Osteoblast (primary cell): ENCODE measurements around the gene RAB8B. TPM values are rescaled to one million over a fixed set of nuclear protein-coding genes. Genes with fewer than 3 reads are reported as not detected.
"Not testable (repeated sequence)": the region's sequence is repeated elsewhere in the genome, so short reads cannot be mapped to it uniquely, and the experiment has no call there.

Experiments used
- DNase-seq: peaks from one replicate; pipeline ENCODE4 v3.0.0; 2011; ENCODE audit warnings: low spot score, mixed read lengths; ENCODE audit not compliant: insufficient read length; ENCODE audit errors: missing footprints
- H2AFZ ChIP-seq: 2 replicates; pipeline ENCODE4 v1.6.0; 2011; ENCODE audit warnings: mild to moderate bottlenecking, low read length
- H3K27ac ChIP-seq: 2 replicates; pipeline ENCODE4 v1.5.1; 2011; ENCODE audit warnings: mild to moderate bottlenecking, low read depth, low read length, moderate library complexity
- H3K27me3 ChIP-seq: 2 replicates; pipeline ENCODE4 v1.6.0; 2012; ENCODE audit warnings: mild to moderate bottlenecking, control low read depth, inconsistent platforms, low read length, moderate library complexity; ENCODE audit not compliant: insufficient read depth
- H3K36me3 ChIP-seq: 2 replicates; pipeline ENCODE4 v1.5.1; 2011; ENCODE audit warnings: mild to moderate bottlenecking, low read length, control low read depth, moderate library complexity; ENCODE audit not compliant: insufficient read depth
- H3K4me1 ChIP-seq: 2 replicates; pipeline ENCODE4 v1.5.1; 2011; ENCODE audit warnings: mild to moderate bottlenecking, low read length, control low read depth, moderate library complexity; ENCODE audit not compliant: insufficient read depth
- H3K4me2 ChIP-seq: 2 replicates; pipeline ENCODE4 v1.6.0; 2011; ENCODE audit warnings: mild to moderate bottlenecking, low read length; ENCODE audit not compliant: insufficient read depth
- H3K4me3 ChIP-seq: fragments of 200-600 bp; sonication (generic); 3 replicates; pipeline ENCODE4 v1.5.1; 2012; ENCODE audit warnings: mild to moderate bottlenecking, low read length, inconsistent platforms; ENCODE audit not compliant: insufficient read depth
- H3K79me2 ChIP-seq: 2 replicates; pipeline ENCODE4 v1.6.0; 2012; ENCODE audit warnings: mild to moderate bottlenecking, low read length, control low read depth, inconsistent platforms; ENCODE audit not compliant: insufficient read depth
- H3K9me3 ChIP-seq: 2 replicates; pipeline ENCODE4 v1.5.1; 2011; ENCODE audit warnings: low read depth, low read length, control low read depth
- H4K20me1 ChIP-seq: 2 replicates; pipeline ENCODE4 v1.6.0; 2012; ENCODE audit warnings: mild to moderate bottlenecking, low read length, control low read depth; ENCODE audit not compliant: insufficient read depth
- total RNA-seq: library from RNA; depleted of rRNA; stranded (reverse); fragments of >200 nt; gene quantifications from 2 replicates; pipeline ENCODE4 v1.2.3, GENCODE V29; 2012
- TF ChIP-seq, protein P1 (sequence below): IDR thresholded peaks from 2 replicates; pipeline ENCODE4 v1.5.1; 2011; ENCODE audit warnings: mild to moderate bottlenecking, low read depth, low read length, moderate library complexity; ENCODE audit errors: extremely low read depth

RAB8B gene
- total RNA-seq, 1 donor, result 57.5 TPM

GRCh38 chr15:63236272-63236671, 46.9 kb downstream of the RAB8B start:
- Histone ChIP-seq H3K27me3 (no peaks in the 10 kb centered on the region), H3K4me3 (no peak overlapping the region), H3K36me3 (no peaks in the 10 kb centered on the region), H2AFZ (no peak overlapping the region), H3K4me1 (peaks cover 69% of the 10 kb centered on the region), H3K9me3 (no peaks in the 10 kb centered on the region), H4K20me1 (no peaks in the 10 kb centered on the region), H3K27ac (peak overlapping the region; percentile 42), H3K79me2 (peaks cover 55% of the 10 kb centered on the region), H3K4me2 (peak overlapping the region; percentile 2)
- DNase-seq, result no peak
- TF ChIP-seq, protein P1, sequence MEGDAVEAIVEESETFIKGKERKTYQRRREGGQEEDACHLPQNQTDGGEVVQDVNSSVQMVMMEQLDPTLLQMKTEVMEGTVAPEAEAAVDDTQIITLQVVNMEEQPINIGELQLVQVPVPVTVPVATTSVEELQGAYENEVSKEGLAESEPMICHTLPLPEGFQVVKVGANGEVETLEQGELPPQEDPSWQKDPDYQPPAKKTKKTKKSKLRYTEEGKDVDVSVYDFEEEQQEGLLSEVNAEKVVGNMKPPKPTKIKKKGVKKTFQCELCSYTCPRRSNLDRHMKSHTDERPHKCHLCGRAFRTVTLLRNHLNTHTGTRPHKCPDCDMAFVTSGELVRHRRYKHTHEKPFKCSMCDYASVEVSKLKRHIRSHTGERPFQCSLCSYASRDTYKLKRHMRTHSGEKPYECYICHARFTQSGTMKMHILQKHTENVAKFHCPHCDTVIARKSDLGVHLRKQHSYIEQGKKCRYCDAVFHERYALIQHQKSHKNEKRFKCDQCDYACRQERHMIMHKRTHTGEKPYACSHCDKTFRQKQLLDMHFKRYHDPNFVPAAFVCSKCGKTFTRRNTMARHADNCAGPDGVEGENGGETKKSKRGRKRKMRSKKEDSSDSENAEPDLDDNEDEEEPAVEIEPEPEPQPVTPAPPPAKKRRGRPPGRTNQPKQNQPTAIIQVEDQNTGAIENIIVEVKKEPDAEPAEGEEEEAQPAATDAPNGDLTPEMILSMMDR, result no peak

- peak overlapping the region; percentile 36 for H3K27ac ChIP-seq
- H3K4me1 ChIP-seq, result peaks cover 62% of the 10 kb centered on the region
- peak overlapping the region; percentile 21 for H3K4me2 ChIP-seq
- DNase-seq, H3K4me3 ChIP-seq, H4K20me1 ChIP-seq, H3K27me3 ChIP-seq, H3K9me3 ChIP-seq, H3K36me3 ChIP-seq, H2AFZ ChIP-seq: not testable (repeated sequence)
- peaks cover 55% of the 10 kb centered on the region for H3K79me2 ChIP-seq
These were observed 47.7 kb downstream of the RAB8B start for GRCh38 chr15:63237086-63237485.

DNA sequence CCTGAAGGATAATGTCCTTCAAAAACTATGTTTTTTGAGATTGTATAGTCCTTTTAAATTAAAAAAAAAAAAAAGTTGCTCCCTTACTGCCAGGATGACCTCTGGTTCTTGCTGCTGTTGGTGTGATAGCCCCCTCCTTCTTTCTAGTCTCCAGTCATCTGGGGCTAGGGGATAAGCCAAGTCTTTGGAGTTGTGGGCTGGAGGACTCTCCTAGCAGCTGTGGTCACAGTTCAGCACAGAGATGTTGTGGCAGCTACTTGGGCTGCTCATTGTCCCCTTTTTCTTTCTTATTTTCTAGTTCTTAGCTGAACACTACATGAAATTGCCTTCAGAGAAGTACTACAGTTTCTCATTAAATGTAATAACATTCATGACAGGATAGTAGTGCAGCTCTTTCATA, 48.8 kb downstream of the RAB8B start:
- Histone ChIP-seq H3K79me2 (peaks cover 56% of the 10 kb centered on the region), H3K4me1 (peaks cover 56% of the 10 kb centered on the region), H3K4me2 (peak overlapping the region; percentile 21), H3K27ac (peak overlapping the region; percentile 80), H2AFZ (no peak overlapping the region), H3K4me3 (no peak overlapping the region), H3K36me3 (no peaks in the 10 kb centered on the region), H3K27me3 (no peaks in the 10 kb centered on the region), H3K9me3 (no peaks in the 10 kb centered on the region), H4K20me1 (no peaks in the 10 kb centered on the region)
- no peak for DNase-seq
- TF ChIP-seq, protein P1, result no peak

DNA sequence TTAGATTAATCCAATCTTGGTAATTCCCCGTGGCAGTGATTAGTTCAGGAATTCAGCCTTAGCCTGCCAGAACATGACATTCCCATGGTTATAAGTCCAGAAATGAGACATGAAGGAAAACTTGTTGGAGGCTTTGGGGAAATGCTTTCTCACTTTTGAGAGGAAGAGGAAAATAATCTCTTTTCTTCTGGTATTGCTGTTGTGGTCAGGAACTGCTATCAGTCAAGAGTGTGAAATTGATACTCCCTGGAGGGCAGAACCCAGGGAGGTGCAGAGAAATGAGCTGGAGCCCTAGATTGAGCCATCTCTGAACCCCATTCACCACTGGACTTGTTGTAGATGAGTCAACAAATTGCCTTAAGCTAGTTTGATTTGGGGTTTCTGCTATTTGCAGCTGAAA, 49.4 kb downstream of the RAB8B start:
- Histone ChIP-seq H3K79me2 (peaks cover 61% of the 10 kb centered on the region), H3K9me3 (no peaks in the 10 kb centered on the region), H4K20me1 (no peaks in the 10 kb centered on the region), H3K4me1 (peaks cover 56% of the 10 kb centered on the region), H3K27me3 (no peaks in the 10 kb centered on the region), H3K36me3 (peaks cover 3% of the 10 kb centered on the region), H3K27ac (peak overlapping the region; percentile 80), H3K4me2 (peak overlapping the region; percentile 32), H3K4me3 (no peak overlapping the region), H2AFZ (no peak overlapping the region)
- peak; percentile 88 for DNase-seq
- TF ChIP-seq, protein P1, result no peak
